GM18909 (cell line): ENCODE data around the gene OSBPL6.
"Not testable (repeated sequence)": the region's sequence is repeated elsewhere in the genome, so short reads cannot be mapped to it uniquely, and the experiment has no call there.

ENCODE experiments used
- ATAC-seq: cut with Tn5 transposase; IDR thresholded peaks from one replicate; pipeline ENCODE4 v1.9.1; 2021; ENCODE audit warnings: mild to moderate bottlenecking; ENCODE audit not compliant: unreplicated experiment, poor library complexity

The OSBPL6 gene

GRCh38 chr2:178193823-178194599 is at the start of gene OSBPL6:
OSBPL6 (plus strand) TSS chr2:178194512; CDS start chr2:178306185, 111,673 bp downstream.
- peak; percentile 91 for ATAC-seq

GRCh38 chr2:178152033-178152432 is 42.3 kb upstream of the OSBPL6 start:
- ATAC-seq, result no peak

- ATAC-seq, result no peak
These were observed 41.8 kb upstream of the OSBPL6 start for GRCh38 chr2:178152542-178152941.

- no peak for ATAC-seq
These were observed 41.3 kb upstream of the OSBPL6 start for GRCh38 chr2:178152977-178153376.

GRCh38 chr2:178153878-178154277 is 40.4 kb upstream of the OSBPL6 start:
- not testable (repeated sequence) for ATAC-seq

GRCh38 chr2:178155524-178155923 is 38.8 kb upstream of the OSBPL6 start:
- no peak for ATAC-seq

GRCh38 chr2:178157574-178157973 is 36.7 kb upstream of the OSBPL6 start:
- ATAC-seq, result no peak

GRCh38 chr2:178159966-178160365 is 34.3 kb upstream of the OSBPL6 start:
- ATAC-seq, result no peak

GRCh38 chr2:178160601-178161000 is 33.7 kb upstream of the OSBPL6 start:
- ATAC-seq, result no peak

- ATAC-seq, result no peak
These were observed 30.9 kb upstream of the OSBPL6 start for GRCh38 chr2:178163395-178163794.

- ATAC-seq, result no peak
These were observed 30.4 kb upstream of the OSBPL6 start for GRCh38 chr2:178163911-178164310.

- no peak for ATAC-seq
These were observed 20.7 kb upstream of the OSBPL6 start for GRCh38 chr2:178173657-178174056.

GRCh38 chr2:178177066-178177679 is 17.1 kb upstream of the OSBPL6 start:
- no peak for ATAC-seq

GRCh38 chr2:178180648-178181047 is 13.7 kb upstream of the OSBPL6 start:
- ATAC-seq, result not testable (repeated sequence)

GRCh38 chr2:178187861-178188260 is 6.5 kb upstream of the OSBPL6 start:
- no peak for ATAC-seq

- no peak for ATAC-seq
These were observed 5.8 kb upstream of the OSBPL6 start for GRCh38 chr2:178188466-178188865.

- no peak for ATAC-seq
These were observed 3.3 kb upstream of the OSBPL6 start for GRCh38 chr2:178191004-178191508.

GRCh38 chr2:178191511-178191910 is 2.8 kb upstream of the OSBPL6 start:
- no peak for ATAC-seq

GRCh38 chr2:178193496-178193822 is 853 bp upstream of the OSBPL6 start:
- ATAC-seq, result no peak

GRCh38 chr2:178194600-178195389 is 483 bp downstream of the OSBPL6 start:
- ATAC-seq, result peak; percentile 13
